K562 (cell line): ENCODE measurements around the gene WDR1. TPM values are rescaled to one million over a fixed set of nuclear protein-coding genes. Genes with fewer than 3 reads are reported as not detected.

ENCODE experiments used
- ATAC-seq: fragments of 200-7000 bp; cut with Tn5 transposase; 3 replicates; pipeline ENCODE4 v1.9.1; 2020; ENCODE audit warnings: moderate library complexity
- BruUV-seq: library from RNA; stranded (reverse); fragments of 400-500 nt; replicated peaks from 2 replicates; lab custom pipeline; 2021; lab: Mats Ljungman, UMichigan
- CTCF ChIA-PET: fragments of 300-600 bp; formaldehyde crosslinking; extraction: SDS; loops from one replicate; lab custom pipeline; 2021; ENCODE audit warnings: low intra/inter-chr PET ratio; lab: Yijun Ruan, JAX
- POLR2A ChIA-PET: fragments of 300-600, 350-650 bp; sonication (Branson Sonifier 250); formaldehyde crosslinking; extraction: SDS; loops from one replicate; lab custom pipeline; 2021; ENCODE audit warnings: antibody characterized with exemption, inconsistent platforms; lab: Yijun Ruan, JAX
- DNase-seq, 4 experiments: peaks; one replicate each; pipeline versions ENCODE4 v3.0.0 to v3.0.0-alpha.2; 2011 to 2018; ENCODE audit warnings: low spot score in 3 of 4, mixed read lengths in 3 of 4; ENCODE audit errors: extremely low read depth in 1 of 4
- FAIRE-seq: peaks from 2 replicates; lab custom pipeline; 2011; peaks lifted over from hg19 to GRCh38; lab: Jason Lieb, UNC
- H2AFZ ChIP-seq: 2 replicates; pipeline ENCODE4 v1.6.0; 2011; ENCODE audit warnings: low read depth, low read length, control low read depth, inconsistent platforms
- H3K27ac ChIP-seq: fragments of 200-600 bp; 3 replicates; pipeline ENCODE4 v1.8.0; 2011; ENCODE audit warnings: low read depth, mild to moderate bottlenecking, control low read depth, inconsistent platforms, low read length, moderate library complexity, mixed read lengths; ENCODE audit errors: extremely low read depth
- H3K27me3 ChIP-seq, 2 experiments: fragments of 300-600 bp in 1 of 2; 2 replicates in 1 of 2; 3 replicates in 1 of 2; pipeline versions ENCODE4 v1.6.0 to v1.8.0; 2011; ENCODE audit warnings: inconsistent platforms in 2 of 2, low read length in 2 of 2, mild to moderate bottlenecking in 1 of 2, mixed read lengths in 1 of 2, moderate library complexity in 1 of 2; ENCODE audit not compliant: control insufficient read depth in 2 of 2, insufficient read depth in 2 of 2
- H3K36me3 ChIP-seq: fragments of 300-600 bp; 3 replicates; pipeline ENCODE4 v1.8.0; 2011; ENCODE audit warnings: mild to moderate bottlenecking, low read length, inconsistent platforms; ENCODE audit not compliant: control insufficient read depth, insufficient read depth
- H3K4me1 ChIP-seq, 2 experiments: fragments of 200-600 bp in 1 of 2; replicated peaks in 1 of 2; 2 replicates in 1 of 2; 3 replicates in 1 of 2; pipeline versions ENCODE4 v1.5.1 to v1.8.0; 2011; ENCODE audit warnings: inconsistent platforms in 2 of 2, low read length in 2 of 2, mild to moderate bottlenecking in 1 of 2, mixed read lengths in 1 of 2, moderate library complexity in 1 of 2; ENCODE audit not compliant: control insufficient read depth in 2 of 2, insufficient read depth in 2 of 2
- H3K4me2 ChIP-seq: 2 replicates; pipeline ENCODE4 v1.6.1; 2011; ENCODE audit warnings: low read length, control low read depth, inconsistent platforms, mixed read lengths; ENCODE audit not compliant: insufficient read depth
- H3K4me3 ChIP-seq: fragments of 200-600 bp; sonication (generic), shearing (Covaris generic); 2 replicates; pipeline ENCODE4 v1.5.1; 2016; ENCODE audit warnings: control low read depth, inconsistent platforms
- H3K79me2 ChIP-seq: fragments of 200-600 bp; 3 replicates; pipeline ENCODE4 v1.8.0; 2011; ENCODE audit warnings: low read length, inconsistent platforms; ENCODE audit not compliant: control insufficient read depth, insufficient read depth
- H3K9ac ChIP-seq, 2 experiments: 2 replicates each; pipeline versions ENCODE4 v1.6.0 to v1.6.1; 2011; ENCODE audit warnings: low read depth in 2 of 2, low read length in 2 of 2, control low read depth in 1 of 2, inconsistent platforms in 1 of 2, mild to moderate bottlenecking in 1 of 2, mixed read lengths in 1 of 2; ENCODE audit not compliant: insufficient read depth in 1 of 2
- H3K9me1 ChIP-seq: one replicate; pipeline ENCODE4 v1.6.0; 2011; ENCODE audit warnings: inconsistent platforms, mild to moderate bottlenecking, low read length, moderate library complexity; ENCODE audit not compliant: control insufficient read depth, insufficient read depth
- H3K9me3 ChIP-seq: replicated peaks from 2 replicates; pipeline ENCODE4 v1.5.1; 2011; ENCODE audit warnings: low read depth, low read length, inconsistent platforms; ENCODE audit not compliant: control insufficient read depth, insufficient read depth
- H4K20me1 ChIP-seq: replicated peaks from 2 replicates; pipeline ENCODE4 v1.6.1; 2011; ENCODE audit warnings: low read length, inconsistent platforms, mixed read lengths; ENCODE audit not compliant: control insufficient read depth, insufficient read depth
- ATF2 ChIP-seq: sonication (generic); formaldehyde crosslinking; IDR thresholded peaks from 2 replicates; pipeline ENCODE4 v1.8.1; 2022; ENCODE audit warnings: missing genetic modification reagents
- ATF3 ChIP-seq, 2 experiments: fragments of 450-650 bp in 1 of 2; sonication (generic) in 1 of 2; formaldehyde crosslinking in 1 of 2; IDR thresholded peaks in 1 of 2; conservative IDR thresholded peaks in 1 of 2; 2 replicates each; pipeline versions ENCODE4 v1.6.1 to v1.8.1; 2016 to 2023; ENCODE audit warnings: mild to moderate bottlenecking in 2 of 2, moderate library complexity in 2 of 2, inconsistent platforms in 1 of 2, missing genetic modification reagents in 1 of 2
- HNRNPUL1 ChIP-seq: fragments of 200-400 bp; formaldehyde crosslinking; IDR thresholded peaks from 2 replicates; pipeline ENCODE4 v1.6.1; 2017; ENCODE audit warnings: low read length
- POLR2G ChIP-seq: fragments of 200-400 bp; formaldehyde crosslinking; IDR thresholded peaks from 2 replicates; pipeline ENCODE4 v1.6.1; 2017; ENCODE audit warnings: low read depth, mild to moderate bottlenecking, antibody characterized with exemption, low read length, moderate library complexity
- RBFOX2 ChIP-seq: fragments of 200-400 bp; formaldehyde crosslinking; IDR thresholded peaks from 2 replicates; pipeline ENCODE4 v1.6.1; 2017; ENCODE audit warnings: low read depth, mild to moderate bottlenecking, low read length, moderate library complexity
- WGBS: fragments of 100-300 bp; shearing (Covaris generic); methylation state at CpG from one replicate; pipeline ENCODE4 v1.1.6; 2016; ENCODE audit warnings: low coverage, mixed read lengths; ENCODE audit not compliant: insufficient coverage; ENCODE audit errors: missing lambda C conversion rate; 5-methylcytosine and 5-hydroxymethylcytosine counted together
- in situ Hi-C: fragments of 300-500 bp; cut with MboI; formaldehyde crosslinking; loops from 4 replicates; pipeline ENCODE4 v1.15.0; 2018; ENCODE audit warnings: inconsistent platforms, mixed read lengths
- intact Hi-C: fragments of 100-400 bp; cut with micrococcal nuclease; formaldehyde crosslinking; loops from 2 replicates; pipeline ENCODE4 v1.14.2; 2022
- polyA plus RNA-seq, 8 experiments: library from polyadenylated mRNA; depleted of rRNA in 4 of 8; stranded (reverse) in 5 of 8; unstranded in 3 of 8; fragments of >200 nt; fragmentation: Nextera tagmentation in 2 of 8; fragmentation: Illumina TruSeq in 1 of 8; extraction: Ambion mirVana in 2 of 8; extraction: Trizol in 1 of 8; gene quantifications; 2 replicates each; pipeline versions ENCODE4 v1.2.1 to v1.2.3, GENCODE V29; 2011 to 2014; ENCODE audit warnings: inconsistent platforms in 1 of 8, missing spikeins in 1 of 8
- total RNA-seq, 7 experiments: library from RNA; depleted of rRNA in 6 of 7; stranded (reverse); fragments of >200 nt in 6 of 7; fragmentation: Illumina TruSeq in 2 of 7; extraction: Trizol in 2 of 7; gene quantifications; 2 replicates each; pipeline versions ENCODE4 v1.2.1 to v1.2.3, GENCODE V29; 2011 to 2021; ENCODE audit warnings: low replicate concordance in 1 of 7

Gene WDR1
- total and polyA plus RNA-seq, 9 of the 15 experiments (the other 6 are each of a cell fraction or from before 2014, with no cell fraction given) = 16.1 to 213 (median 125) TPM

GRCh38 chr4:10095296-10095991, 21.2 kb downstream of the WDR1 start:
- WGBS = 93% methylated on average over 13 of the region's 13 CpGs
- Histone ChIP-seq H3K27ac (peak overlapping the region; percentile 73; the same call in 2 of the 3 replicates), H3K9me3 (no peaks in the 10 kb centered on the region), H3K4me2 (no peak overlapping the region), H2AFZ (no peak overlapping the region), H3K79me2 (peaks cover 60% of the 10 kb centered on the region), H3K27me3 (no peaks in the 10 kb centered on the region), H3K4me3 (no peak overlapping the region), H3K9ac (peak overlapping the region in 1 of 2 experiments; percentile 68; a peak in 3 of 4 replicates), H3K36me3 (peaks cover 99% of the 10 kb centered on the region), H3K9me1 (peaks cover 16% of the 10 kb centered on the region), H3K4me1 (peaks cover 12 to 24% of the 10 kb centered on the region in 2 experiments; a peak in 4 of 5 replicates), H4K20me1 (peaks cover 17% of the 10 kb centered on the region)
- ChIA-PET CTCF (no interaction called here), POLR2A (interaction anchor here (1.0 to 4.7 kb wide), 8 partner anchors 9 to 32 kb away, joined by 3 to 64 read pairs (median 6); no protein-coding TSS in a partner anchor)
- ATAC-seq (no peak), DNase-seq (no peak), FAIRE-seq (no peak)
- in situ Hi-C loops (no loop called here), intact Hi-C loops (no loop called here)
- TF ChIP-seq POLR2G = 0 out of 2 replicates have a peak, but pooled peaks have one; percentile 2
- TF ChIP-seq RBFOX2 = peak; percentile 13
- no peak for TF ChIP-seq ATF3 (IDR thresholded peaks at IDR 0.05)
- no peak for TF ChIP-seq ATF3 (CRISPR knock-in tag; conservative IDR thresholded peaks at IDR 0.05)
- TF ChIP-seq ATF2 (CRISPR knock-in tag) = 0 out of 2 replicates have a peak, but pooled peaks have one; percentile 29
- no peak for TF ChIP-seq HNRNPUL1
- no TSS peak for BruUV-seq
